Nephron (organoid): ENCODE measurements around the gene MTX1.

Experiments used
- H3K27ac Mint-ChIP-seq, 3 experiments: 2 replicates each; pipeline ENCODE4 v1.8.0; 2020; ENCODE audit warnings: mixed read lengths in 3 of 3, mild to moderate bottlenecking in 2 of 3, moderate library complexity in 1 of 3
- H3K27me3 Mint-ChIP-seq: 2 replicates; pipeline ENCODE4 v1.8.0; 2021; ENCODE audit warnings: low read depth, mild to moderate bottlenecking, moderate library complexity, mixed read lengths
- H3K36me3 Mint-ChIP-seq: 2 replicates; pipeline ENCODE4 v1.8.0; 2020; ENCODE audit warnings: low read depth, mixed read lengths
- H3K4me1 Mint-ChIP-seq: 2 replicates; pipeline ENCODE4 v1.8.0; 2020; ENCODE audit warnings: mixed read lengths
- H3K4me3 Mint-ChIP-seq, 3 experiments: 2 replicates each; pipeline ENCODE4 v1.8.0; 2020; ENCODE audit warnings: mild to moderate bottlenecking in 3 of 3, mixed read lengths in 3 of 3, moderate library complexity in 2 of 3
- H3K9me3 Mint-ChIP-seq: 2 replicates; pipeline ENCODE4 v1.8.0; 2020; ENCODE audit warnings: mixed read lengths
- CTCF ChIP-seq, 3 experiments: fragments of 200-600 bp; sonication (generic); IDR thresholded peaks; one replicate each; pipeline ENCODE4 v1.5.0; 2021; ENCODE audit warnings: antibody characterized with exemption in 3 of 3; ENCODE audit not compliant: unreplicated experiment in 3 of 3

The MTX1 gene

GRCh38 chr1:155202731-155203515 lies 5.6 kb upstream of the MTX1 start:
- H3K27me3 Mint-ChIP-seq, result peaks cover 3% of the 10 kb centered on the region
- peaks cover 16% of the 10 kb centered on the region for H3K4me1 Mint-ChIP-seq
- no peak overlapping the region for H3K27ac Mint-ChIP-seq
- no peaks in the 10 kb centered on the region for H3K9me3 Mint-ChIP-seq
- peaks cover 9% of the 10 kb centered on the region for H3K36me3 Mint-ChIP-seq
- TF ChIP-seq CTCF (IDR thresholded peaks at IDR 0.05; ENCODE audit: unreplicated experiment in 3 of 3), result no peak
- H3K4me3 Mint-ChIP-seq, result no peak overlapping the region

DNA sequence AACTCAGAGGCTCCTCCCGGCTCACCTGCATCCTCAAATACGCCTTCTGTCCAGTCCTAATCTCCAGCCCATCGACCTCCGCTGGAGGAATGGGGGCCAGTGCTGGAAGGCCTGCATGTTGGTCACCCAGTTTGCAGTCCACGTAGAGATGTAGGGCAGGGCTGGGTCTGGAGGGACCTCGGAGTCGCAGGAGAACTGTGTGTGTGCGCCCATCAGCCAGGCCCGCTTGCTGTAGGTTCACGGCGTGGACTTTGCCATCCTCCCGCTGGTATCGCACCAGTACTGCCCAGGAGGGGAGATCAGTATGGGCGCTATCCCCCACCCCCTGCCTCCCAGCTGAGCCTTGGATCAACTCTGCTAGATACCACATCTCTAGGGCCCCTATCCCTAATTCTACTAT lies 3.5 kb upstream of the MTX1 start:
- H3K27ac Mint-ChIP-seq, result no peak overlapping the region
- no peak for TF ChIP-seq CTCF (IDR thresholded peaks at IDR 0.05; ENCODE audit: unreplicated experiment in 3 of 3)
- no peak overlapping the region for H3K4me3 Mint-ChIP-seq
- peaks cover 22% of the 10 kb centered on the region for H3K4me1 Mint-ChIP-seq
- H3K27me3 Mint-ChIP-seq, result peaks cover 3% of the 10 kb centered on the region
- H3K36me3 Mint-ChIP-seq, result peaks cover 4% of the 10 kb centered on the region
- no peaks in the 10 kb centered on the region for H3K9me3 Mint-ChIP-seq

- Mint-ChIP-seq H3K27me3 (peaks cover 3% of the 10 kb centered on the region), H3K27ac (peak overlapping the region in 1 of 3 experiments; percentile 31), H3K4me3 (peak overlapping the region; percentile 13 to 54 (median 23)), H3K9me3 (no peaks in the 10 kb centered on the region), H3K4me1 (peaks cover 27% of the 10 kb centered on the region), H3K36me3 (peaks cover 4% of the 10 kb centered on the region)
- TF ChIP-seq CTCF (IDR thresholded peaks at IDR 0.05; ENCODE audit: unreplicated experiment in 3 of 3), result no peak
Measured at GRCh38 chr1:155205969-155206593, 2.4 kb upstream of the MTX1 start.

GRCh38 chr1:155206891-155207805 lies 1.3 kb upstream of the MTX1 start:
- H3K27me3 Mint-ChIP-seq, result peaks cover 3% of the 10 kb centered on the region
- H3K4me1 Mint-ChIP-seq, result peaks cover 27% of the 10 kb centered on the region
- H3K9me3 Mint-ChIP-seq, result no peaks in the 10 kb centered on the region
- peaks cover 4% of the 10 kb centered on the region for H3K36me3 Mint-ChIP-seq
- peak overlapping the region; percentile 84 to 96 (median 90) for H3K4me3 Mint-ChIP-seq
- peak; percentile 74 to 85 (median 78) for TF ChIP-seq CTCF (IDR thresholded peaks at IDR 0.05; ENCODE audit: unreplicated experiment in 3 of 3)
- peak overlapping the region; percentile 94 to 99 (median 98) for H3K27ac Mint-ChIP-seq

GRCh38 chr1:155207806-155208540 lies 522 bp upstream of the MTX1 start, which contains the start of gene THBS3:
Gene THBS3, minus strand, starts transcription at chr1:155207897. Its CDS starts 21 bp downstream, at chr1:155207876.
- TF ChIP-seq CTCF (IDR thresholded peaks at IDR 0.05; ENCODE audit: unreplicated experiment in 3 of 3), result no peak
- Mint-ChIP-seq H3K4me3 (peak within 1 kb of the TSS; percentile 90 to 96 (median 91)), H3K27me3 (peaks cover 3% of the 10 kb centered on the region), H3K9me3 (no peaks in the 10 kb centered on the region), H3K4me1 (peaks cover 27% of the 10 kb centered on the region), H3K36me3 (peaks cover 4% of the 10 kb centered on the region), H3K27ac (peak within 1 kb of the TSS; percentile 97 to 99 (median 98))
